Head of caudate nucleus (tissue), 42 donors: ENCODE measurements around the gene KDM2B.

Source experiments
- DNase-seq, 42 donors: peaks; one replicate each; pipeline versions ENCODE4 v3.0.0 to v3.0.0-alpha.2; 2020 to 2021; ENCODE audit warnings: mixed read lengths in 7 of 42
- intact Hi-C: fragments of 100-400 bp; cut with DNase I; formaldehyde crosslinking; loops from one replicate; pipeline ENCODE4 v1.15.0; 2022

KDM2B gene

DNA sequence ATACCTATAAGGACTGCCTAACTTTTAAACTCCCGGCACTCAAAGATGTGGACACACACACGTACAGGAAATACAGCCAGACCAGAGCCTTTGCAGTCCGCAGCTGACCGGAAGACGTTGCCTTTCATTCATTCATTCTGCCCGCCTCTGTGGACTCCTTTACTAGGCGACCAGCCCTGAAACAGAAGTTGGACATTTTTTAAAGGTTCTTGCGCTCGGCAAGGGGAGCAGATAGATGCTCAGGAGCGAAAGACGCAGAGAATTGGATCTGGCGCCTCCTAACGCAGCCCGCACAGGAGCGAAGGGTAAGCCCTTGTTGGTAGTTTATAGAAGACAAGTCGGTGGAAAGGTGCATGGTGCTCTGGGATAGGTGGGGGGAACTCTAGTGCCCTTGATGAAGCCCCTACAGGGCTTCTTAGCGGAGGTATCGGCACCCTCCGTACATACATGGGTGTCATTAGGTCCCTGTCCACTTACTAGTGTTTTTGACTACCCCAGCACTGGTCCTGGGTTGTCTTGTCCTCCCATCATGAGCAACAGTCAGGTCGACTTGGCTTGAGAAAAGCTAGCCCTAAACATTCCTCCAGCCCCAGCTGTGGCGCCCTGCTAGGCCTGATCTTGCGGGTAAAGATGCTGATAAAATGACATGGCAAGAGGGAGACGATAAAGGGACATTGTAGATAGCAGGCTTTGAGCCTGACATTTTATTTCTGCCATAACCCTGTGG is at the start of gene KDM2B:
TSS of gene KDM2B (minus strand) at position 65 of the 727 bp plus-strand sequence. CDS start 112 bp downstream, outside the sequence.
- DNase-seq: peak in 34 of 42 donors; percentile 12 to 79 (median 55)
- intact Hi-C loops: loop anchor here (5.0 kb wide), 2 partner anchors 46 to 106 kb away; partner anchors contain the start of gene ORAI1

DNA sequence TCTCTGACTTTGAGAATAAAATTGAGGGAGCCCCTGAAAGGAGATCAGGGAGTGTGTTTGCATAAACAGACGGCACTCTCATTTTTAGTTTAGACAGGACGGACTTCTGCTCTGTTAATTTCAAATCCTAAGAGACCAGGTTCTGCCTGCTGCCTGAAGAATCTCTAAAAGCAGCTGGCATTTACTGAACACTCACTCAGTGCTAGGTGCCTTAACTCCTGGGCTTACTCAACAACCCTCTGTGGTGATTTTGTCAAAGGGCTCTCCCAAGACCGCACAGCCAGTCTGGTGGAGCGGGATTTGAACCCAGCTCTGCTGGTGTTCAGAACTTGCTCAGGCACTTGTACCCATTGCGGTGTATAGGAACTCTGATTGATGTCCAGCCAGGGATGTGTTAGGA is 47.7 kb upstream of the KDM2B start:
- no peak for DNase-seq
- intact Hi-C loops: loop anchor here (5.0 kb wide), 3 partner anchors 46 to 131 kb away; partner anchors contain the start of gene KDM2B

DNA sequence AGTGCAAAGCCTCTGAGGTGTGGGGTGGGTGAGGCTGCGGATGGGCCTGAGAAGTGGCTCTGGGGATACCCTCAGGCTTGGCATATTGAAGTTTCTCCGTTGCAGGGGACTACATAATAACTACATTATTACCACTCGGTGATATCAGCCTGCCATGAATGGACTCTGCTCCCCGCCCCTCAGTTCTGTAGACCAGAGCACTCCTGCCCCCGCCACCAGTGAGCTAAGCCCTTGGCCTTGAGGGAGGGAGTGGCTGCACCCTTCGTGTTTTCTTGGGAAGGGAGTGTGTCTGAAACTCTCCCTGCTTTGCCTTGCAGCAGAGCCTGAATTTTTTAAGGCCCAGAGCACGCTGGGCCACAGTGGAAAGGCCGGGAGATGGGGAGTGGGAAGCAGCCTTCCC is 47.2 kb upstream of the KDM2B start:
- intact Hi-C loops: loop anchor here (5.0 kb wide), 3 partner anchors 46 to 131 kb away; partner anchors contain the start of gene KDM2B
- peak in 1 of 42 donors; percentile 23 for DNase-seq

DNA sequence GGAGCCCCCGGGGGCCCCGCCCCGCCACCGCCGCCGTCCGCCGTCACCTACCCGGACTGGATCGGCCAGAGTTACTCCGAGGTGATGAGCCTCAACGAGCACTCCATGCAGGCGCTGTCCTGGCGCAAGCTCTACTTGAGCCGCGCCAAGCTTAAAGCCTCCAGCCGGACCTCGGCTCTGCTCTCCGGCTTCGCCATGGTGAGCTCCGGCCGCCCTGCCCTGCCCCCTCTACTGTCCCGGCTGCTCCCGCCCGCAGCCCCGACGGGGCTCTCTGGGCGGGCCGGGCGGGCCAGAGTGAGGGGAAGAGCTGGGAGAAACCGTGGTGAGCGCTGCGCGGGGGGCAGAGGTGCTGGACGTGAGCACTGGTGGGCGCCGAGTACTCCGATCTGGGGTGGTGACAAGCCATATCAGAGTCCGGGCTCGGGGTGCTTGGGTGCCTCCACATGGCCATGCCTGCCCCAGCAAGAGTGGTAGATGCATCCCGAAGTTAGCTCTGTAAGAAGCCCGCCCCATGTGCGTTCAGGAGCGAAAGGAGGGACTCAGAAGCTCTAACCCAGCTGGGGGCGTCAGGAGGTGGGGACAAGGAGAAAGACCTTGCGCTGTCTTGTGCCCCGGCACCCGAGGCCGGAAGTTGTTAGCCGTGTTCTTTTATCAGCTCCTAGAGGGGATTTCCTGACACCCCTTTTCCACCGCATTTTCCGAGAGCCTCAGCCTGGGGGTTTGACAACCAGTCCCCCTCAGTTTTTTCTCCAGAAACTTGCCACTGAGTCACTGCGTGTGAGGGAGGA is 46.2 kb upstream of the KDM2B start:
- peak in 41 of 42 donors; percentile 35 to 80 (median 52) for DNase-seq
- intact Hi-C loops: loop anchor here (5.0 kb wide), 3 partner anchors 45 to 130 kb away; partner anchors contain the start of gene KDM2B

DNA sequence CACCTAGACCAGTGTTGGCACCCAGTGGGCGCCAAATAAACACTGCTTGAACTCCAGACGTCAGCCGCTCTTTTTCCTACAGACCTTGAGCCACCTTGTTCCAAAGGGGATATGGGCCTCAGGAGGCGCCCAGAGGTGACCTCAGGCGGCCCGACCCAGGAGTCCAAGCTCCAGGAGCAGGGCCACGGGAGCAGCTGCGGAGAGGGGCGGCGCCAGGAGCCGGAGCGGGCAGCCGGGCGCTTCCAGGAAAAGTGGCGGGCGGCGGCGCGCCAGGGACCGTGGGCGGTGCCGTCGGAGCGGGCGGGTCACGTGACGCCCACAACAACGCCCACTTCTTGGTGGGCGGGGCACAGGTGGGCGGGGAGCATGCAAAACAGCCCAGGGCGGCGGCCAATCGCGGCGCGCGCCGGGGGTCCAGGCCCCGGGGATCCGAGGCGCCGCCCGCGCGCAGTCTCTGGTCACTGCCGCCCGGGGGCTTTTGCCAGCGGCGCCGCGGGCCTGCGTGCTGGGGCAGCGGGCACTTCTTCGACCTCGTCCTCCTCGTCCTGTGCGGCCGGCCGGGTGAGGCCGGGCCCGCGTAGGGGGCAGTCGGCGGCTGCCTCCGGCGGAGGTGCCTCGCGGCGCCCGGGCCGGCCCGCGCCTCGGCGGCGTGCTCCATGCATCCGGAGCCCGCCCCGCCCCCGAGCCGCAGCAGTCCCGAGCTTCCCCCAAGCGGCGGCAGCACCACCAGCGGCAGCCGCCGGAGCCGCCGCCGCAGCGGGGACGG is 45.4 kb upstream of the KDM2B start, which contains the start of gene ORAI1:
TSS of gene ORAI1 (plus strand) at position 444 of the 766 bp plus-strand sequence.
- peak; percentile 83 to 98 (median 95) for DNase-seq
- intact Hi-C loops: loop anchor here (5.0 kb wide), 3 partner anchors 44 to 129 kb away; partner anchors contain the start of gene KDM2B

DNA sequence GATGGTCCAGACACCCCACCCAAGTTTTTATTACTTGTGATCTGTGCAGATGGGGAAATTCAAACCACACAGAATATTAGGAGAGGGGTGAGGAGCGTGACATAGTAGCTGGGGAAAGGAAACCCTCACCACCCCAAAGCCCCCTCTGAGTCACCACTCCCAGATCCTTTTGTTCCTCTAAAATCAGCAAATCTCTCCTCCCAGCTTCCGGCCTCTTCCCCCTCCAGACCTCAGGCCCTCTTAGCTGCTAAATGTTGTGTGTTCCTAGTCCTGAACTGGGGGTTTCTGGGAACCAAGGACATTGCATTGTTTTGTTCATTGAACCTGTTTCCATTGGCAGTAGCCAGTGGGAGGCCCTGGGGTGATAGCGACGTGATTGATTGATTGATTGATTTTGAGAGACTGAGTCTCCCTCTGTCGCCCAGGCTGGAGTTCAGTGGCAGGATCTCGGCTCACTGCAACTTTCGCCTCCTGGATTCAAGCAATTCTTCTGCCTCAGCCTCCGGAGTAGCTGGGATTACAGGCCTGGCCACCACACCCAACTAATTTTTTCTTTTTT is 39.6 kb upstream of the KDM2B start:
- no peak for DNase-seq
- intact Hi-C loops: no loop called here

DNA sequence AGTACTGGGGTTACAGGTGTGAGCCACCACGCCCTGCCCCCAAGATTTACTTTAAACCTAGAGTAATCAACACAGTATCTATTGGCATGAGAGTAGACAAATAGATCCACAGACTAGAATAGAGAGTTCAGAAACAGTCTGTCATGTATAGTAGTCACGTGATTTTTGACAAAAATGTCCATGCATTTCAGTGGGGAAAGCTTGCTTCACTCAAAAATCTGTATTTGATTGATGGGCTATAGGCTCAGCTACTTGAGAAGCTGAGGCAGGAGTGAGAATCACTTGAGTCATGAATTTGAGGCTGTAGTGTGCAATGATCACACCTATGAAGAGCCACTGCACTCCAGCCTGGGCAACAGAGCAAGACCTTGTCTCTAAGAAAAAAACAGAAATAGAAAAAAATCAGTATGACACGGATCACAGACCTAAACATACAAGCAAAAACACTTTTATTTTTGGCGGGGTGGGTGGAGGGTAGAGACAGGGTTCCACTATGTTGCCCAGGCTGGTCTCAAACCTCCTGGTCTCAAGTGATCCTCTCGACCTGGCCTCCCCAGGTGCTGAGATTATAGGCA is 37.9 kb upstream of the KDM2B start:
- DNase-seq: no peak
- intact Hi-C loops: no loop called here

DNA sequence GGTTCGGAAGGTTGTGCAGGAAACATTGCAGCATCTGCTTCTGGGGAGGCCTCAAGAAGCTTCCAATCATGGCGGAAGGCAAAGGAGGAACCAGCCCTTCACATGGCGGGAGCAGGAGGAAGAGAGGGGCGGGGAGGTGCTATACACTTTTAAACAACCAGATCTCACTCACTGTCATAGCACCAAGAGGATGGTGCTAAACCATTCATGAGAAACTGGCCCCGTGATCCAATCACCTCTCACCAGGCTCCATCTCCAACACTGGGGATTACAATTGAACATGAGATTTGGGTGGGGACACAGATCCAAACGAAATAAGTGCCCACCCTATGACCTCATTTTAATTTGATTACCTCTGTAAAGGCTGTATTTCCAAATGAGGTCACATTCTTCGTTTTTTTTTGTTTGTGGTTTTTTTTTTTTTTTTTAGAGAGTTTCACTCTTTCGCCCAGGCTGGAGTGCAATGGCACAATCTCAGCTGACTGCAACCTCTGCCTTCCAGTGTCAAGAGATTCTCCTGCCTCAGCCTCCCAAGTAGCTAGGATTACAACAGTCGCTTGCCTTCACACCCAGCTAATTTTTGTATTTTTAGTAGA is 34.1 kb upstream of the KDM2B start:
- intact Hi-C loops: no loop called here
- no peak for DNase-seq

DNA sequence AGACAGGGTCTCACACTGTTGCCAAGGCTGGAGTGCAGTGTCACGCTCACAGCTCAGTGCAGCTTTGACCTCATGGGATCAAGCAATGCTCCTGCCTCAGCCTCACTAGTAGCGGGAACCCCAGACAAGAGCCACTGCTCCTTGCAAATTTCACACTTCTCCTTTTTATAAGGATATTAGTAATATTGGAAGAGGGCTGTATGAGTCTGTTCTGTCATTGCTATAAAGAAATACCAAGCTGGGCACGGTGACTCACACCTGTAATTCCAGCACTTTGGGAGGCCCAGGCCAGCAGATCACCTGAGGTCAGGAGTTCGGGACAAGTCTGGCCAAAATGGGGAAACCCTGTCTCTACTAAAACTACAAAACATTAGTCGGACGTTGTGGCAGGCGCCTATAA is 32.6 kb upstream of the KDM2B start:
- intact Hi-C loops: no loop called here
- DNase-seq: no peak

DNA sequence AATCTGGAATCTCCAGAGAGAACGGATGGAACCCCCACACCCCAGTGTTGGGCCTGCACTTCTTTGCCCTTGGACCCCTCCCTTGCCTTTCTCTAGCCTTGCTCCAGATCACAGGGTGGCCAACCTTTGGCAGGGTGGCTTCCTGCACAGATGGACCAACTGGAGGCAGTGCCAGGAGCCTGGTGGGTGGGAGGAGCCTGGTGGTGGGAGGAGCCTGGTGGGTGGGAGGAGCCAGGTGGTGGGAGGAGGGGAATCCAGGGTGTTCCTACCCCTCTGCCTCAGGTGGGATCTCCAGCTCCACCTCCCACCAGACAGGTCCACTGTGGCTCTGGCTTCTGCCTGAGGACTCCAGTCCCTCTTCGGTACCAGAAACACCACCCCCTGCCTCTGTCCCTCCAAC is 30.5 kb upstream of the KDM2B start:
- DNase-seq: no peak
- intact Hi-C loops: no loop called here

DNA sequence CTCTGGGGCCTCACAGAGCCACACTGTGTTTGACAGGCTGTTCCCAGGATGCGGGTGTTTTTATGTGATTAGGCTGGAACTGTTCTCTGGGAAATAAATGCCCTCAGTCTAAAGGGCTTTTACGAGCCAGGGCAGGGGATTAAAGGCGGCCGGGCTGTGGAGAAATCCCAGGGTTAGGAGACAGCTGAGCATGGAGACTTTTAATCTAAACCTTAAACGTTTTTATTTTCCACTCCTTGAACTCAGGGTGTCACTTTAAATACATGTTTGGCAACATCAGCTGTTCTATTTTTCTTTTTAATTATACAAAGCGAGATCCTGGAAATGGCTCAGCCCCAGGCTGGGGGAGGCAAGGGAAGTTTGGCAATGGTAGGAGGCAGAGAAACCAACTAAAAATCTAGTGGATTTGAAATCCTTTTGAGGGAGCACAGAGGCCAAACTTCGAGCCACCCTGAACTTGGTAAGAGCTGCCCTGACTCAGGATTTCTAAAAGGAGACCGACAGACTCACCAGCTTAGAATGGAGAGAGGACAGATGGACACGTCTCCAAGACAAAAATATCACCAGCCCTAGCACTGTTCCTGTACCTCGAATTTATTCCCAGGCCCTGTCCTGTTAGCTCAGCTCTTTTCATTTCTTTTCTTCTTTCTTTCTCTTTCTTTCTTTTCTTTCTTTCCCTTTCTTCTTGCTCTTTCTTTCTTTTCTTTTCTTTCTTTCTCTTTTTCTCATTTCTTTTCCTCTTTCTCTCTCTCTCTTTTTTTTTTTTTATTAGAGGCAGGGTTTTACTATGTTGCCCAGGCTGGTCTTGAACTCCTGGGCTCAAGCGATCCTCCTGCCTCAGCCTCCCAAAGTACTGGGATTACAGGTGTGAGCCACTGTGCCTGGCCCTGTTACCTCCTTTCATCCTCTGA is 29.7 kb upstream of the KDM2B start:
- intact Hi-C loops: no loop called here

DNA sequence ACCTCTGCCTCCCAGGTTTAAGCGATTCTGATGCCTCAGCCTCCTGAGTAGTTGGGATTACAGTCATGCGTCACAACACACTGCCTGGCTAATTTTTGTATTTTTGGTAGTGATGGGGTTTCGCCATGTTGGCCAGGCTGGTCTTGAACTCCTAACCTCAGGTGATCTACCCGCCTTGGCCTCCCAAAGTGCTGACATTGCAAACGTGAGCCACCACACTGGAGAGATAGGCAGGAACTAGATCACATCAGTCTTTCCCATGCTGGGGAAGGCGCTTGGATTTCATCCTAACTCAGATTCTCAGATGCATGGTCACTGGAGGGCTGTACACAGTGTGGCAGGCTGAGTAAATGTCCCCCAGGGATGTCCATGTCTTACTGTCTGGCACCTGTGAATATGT is 27.5 kb upstream of the KDM2B start:
- DNase-seq: no peak

More for the DNA sequence above, 29.7 kb upstream of the KDM2B start:
- peak in 4 of 42 donors; percentile 18 to 40 (median 22) for DNase-seq

DNA sequence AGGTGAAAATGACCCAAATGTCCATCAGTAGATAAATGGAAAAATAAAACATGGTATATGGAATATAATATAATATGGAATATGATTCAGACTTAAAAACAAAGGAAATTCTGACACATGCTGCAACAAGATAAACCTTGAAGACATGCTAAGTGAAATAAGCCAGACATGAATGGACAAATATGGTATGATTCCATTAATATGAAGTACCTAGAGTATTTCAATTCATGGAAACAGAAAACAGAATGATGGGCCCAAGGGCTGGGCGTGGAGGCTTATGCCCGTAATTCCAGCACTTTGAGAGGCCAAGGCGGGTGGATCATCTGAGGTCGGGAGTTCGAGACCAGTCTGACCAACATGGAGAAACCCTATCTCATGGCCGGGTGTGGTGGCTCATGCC is 22.8 kb upstream of the KDM2B start:
- DNase-seq: no peak
- intact Hi-C loops: no loop called here

More for the DNA sequence above, 27.5 kb upstream of the KDM2B start:
- intact Hi-C loops: no loop called here

DNA sequence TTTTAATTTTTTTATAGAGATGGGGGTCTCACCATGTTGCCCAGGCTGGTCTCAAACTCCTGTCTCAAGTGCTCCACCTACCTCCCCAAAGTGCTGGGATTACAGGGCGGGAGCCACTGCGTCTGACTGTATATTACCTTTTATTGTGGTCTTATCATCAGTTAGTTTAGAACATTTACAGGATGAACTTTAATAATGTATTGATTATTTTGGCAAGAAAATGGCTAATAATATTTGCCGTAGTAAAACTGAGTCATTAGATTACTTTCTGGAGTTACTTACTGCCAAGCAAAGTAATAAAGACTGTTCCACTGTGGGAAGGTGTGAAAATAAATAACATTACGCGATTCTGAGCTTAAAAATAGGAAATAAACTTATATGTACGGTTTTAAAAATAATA is 21.9 kb upstream of the KDM2B start:
- no peak for DNase-seq
- intact Hi-C loops: no loop called here

DNA sequence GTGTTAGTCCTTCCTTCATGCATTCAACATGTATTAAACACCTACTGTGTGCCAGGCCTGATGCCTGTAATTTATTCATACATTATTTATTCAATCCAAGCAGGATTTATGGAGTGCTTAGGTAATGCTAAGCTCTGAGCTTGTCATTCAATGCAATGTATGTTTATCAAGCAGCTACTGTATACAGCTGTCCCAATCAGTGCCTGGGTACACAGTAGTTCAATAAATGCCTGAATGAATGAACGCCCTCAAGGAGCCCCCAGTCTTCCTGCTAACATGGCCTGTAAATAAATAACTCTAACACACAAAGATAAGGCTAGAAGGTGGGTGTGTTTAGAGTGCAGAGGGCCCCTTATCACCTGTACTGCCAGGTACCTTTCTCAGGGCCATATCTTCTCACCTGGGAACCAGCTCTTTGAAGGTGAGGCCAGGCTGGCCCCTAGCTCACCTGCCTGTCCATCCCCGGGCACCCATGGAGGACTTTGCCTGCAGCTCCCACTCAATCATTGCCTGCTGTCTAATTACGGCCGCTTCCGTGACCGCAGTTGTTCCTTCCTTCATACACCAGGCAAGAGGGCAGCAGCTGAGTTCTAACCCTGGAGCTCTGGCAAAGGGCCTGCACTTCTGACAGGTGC is 20.0 kb upstream of the KDM2B start:
- DNase-seq: no peak
- intact Hi-C loops: no loop called here

DNA sequence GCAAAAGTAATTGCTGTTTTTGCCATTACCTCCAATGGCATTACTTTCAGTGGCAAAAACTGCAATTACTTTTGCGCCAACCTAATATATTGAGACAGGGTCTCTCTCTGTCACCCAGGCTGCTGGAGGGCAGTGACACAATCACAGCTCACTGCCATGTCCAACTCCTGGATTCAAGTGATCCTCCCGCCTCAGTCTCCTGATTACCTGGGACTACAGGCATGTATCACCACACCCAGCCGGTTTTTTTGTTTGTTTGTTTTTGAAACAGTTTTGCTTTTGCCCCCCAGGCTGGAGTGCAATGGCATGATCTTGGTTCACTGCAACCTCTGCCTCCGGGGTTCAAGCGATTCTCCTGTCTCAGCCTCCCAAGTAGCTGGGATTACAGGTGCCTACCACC is 15.7 kb upstream of the KDM2B start:
- intact Hi-C loops: no loop called here
- DNase-seq: no peak

DNA sequence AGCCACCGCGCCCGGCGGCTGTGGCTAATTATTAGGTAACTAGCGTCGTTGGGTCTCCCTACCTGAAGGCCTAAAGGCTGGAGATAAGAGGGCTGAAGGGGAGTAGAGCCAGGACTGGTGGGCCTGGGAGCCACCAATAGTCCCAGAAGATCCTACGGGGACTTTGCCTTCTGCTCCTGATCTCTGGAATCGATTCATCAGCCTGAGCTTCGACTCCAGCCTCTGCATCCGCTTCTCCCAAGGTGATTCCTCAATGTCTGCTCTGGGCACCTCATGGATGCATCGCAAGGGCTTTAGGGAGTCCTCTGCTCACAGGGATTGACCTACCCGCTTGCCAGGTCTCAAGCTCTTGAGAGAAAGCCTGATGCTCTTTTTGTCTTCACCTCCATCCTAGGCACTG is 14.7 kb upstream of the KDM2B start:
- intact Hi-C loops: no loop called here
- no peak for DNase-seq
